Subcutaneous abdominal adipose tissue (tissue), 5 donors: ENCODE results near the gene NR1I2.

Experiments
- H3K27ac ChIP-seq: one replicate; pipeline ENCODE4 v1.7.0; 2013; ENCODE audit warnings: low read depth, mild to moderate bottlenecking, inconsistent platforms, low read length, moderate library complexity
- H3K27me3 ChIP-seq, 5 donors: one replicate each; pipeline ENCODE4 v1.7.0; 2013; ENCODE audit warnings: low read length in 5 of 5, inconsistent platforms in 1 of 5; ENCODE audit not compliant: control insufficient read depth in 5 of 5, insufficient read depth in 4 of 5
- H3K36me3 ChIP-seq, 5 donors: one replicate each; pipeline ENCODE4 v1.7.0; 2013; ENCODE audit warnings: low read length in 5 of 5; ENCODE audit not compliant: control insufficient read depth in 5 of 5, insufficient read depth in 5 of 5
- H3K4me1 ChIP-seq, 5 donors: one replicate each; pipeline ENCODE4 v1.7.0; 2013; ENCODE audit warnings: low read length in 5 of 5, mild to moderate bottlenecking in 3 of 5, moderate library complexity in 1 of 5; ENCODE audit not compliant: control insufficient read depth in 5 of 5, insufficient read depth in 5 of 5
- H3K4me3 ChIP-seq, 5 donors: one replicate each; pipeline ENCODE4 v1.7.0; 2013; ENCODE audit warnings: low read length in 5 of 5, low read depth in 1 of 5
- H3K9ac ChIP-seq, 5 donors: one replicate each; pipeline ENCODE4 v1.7.0; 2013; ENCODE audit warnings: low read length in 5 of 5, mild to moderate bottlenecking in 4 of 5, moderate library complexity in 3 of 5
- H3K9me3 ChIP-seq, 5 donors: one replicate each; pipeline ENCODE4 v1.7.0; 2013; ENCODE audit warnings: low read length in 5 of 5; ENCODE audit not compliant: control insufficient read depth in 5 of 5
- donor health status: healthy.
- donor health status: healthy.
- donor health status: healthy.
- donor health status: healthy.
- donor health status: healthy.

The NR1I2 gene

GRCh38 chr3:119834754-119835370 lies 53.0 kb downstream of the NR1I2 start:
- H3K9me3 ChIP-seq = no peaks in the 10 kb centered on the region
- H3K4me3 ChIP-seq = no peak overlapping the region
- no peak overlapping the region for H3K27ac ChIP-seq
- peaks cover 0 to 5% (median 2%) of the 10 kb centered on the region in 5 donors for H3K36me3 ChIP-seq
- H3K9ac ChIP-seq = no peak overlapping the region
- no peaks in the 10 kb centered on the region for H3K4me1 ChIP-seq
- no peaks in the 10 kb centered on the region for H3K27me3 ChIP-seq

DNA sequence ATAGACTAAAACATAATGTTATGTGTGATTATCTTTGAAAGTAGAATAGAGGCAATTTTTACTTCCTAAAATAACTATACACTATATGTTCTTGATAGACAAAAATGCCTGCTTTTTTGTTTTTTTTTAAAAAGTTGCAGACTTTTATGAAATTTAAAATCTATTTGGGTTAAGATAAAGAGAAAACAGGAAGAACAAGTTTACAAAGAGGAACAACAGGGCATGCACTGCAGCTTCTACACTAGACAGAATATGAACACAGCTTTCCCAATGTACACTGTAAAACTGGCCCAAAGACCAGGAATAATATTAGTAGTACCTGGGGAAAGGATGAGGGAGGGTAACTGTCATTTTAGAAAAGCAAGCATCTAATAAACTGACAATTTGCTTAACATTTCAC lies 53.7 kb downstream of the NR1I2 start:
- Histone ChIP-seq H3K36me3 (peaks cover 0 to 5% (median 2%) of the 10 kb centered on the region in 5 donors), H3K9me3 (no peaks in the 10 kb centered on the region), H3K4me3 (no peak overlapping the region), H3K9ac (no peak overlapping the region), H3K4me1 (no peaks in the 10 kb centered on the region), H3K27me3 (no peaks in the 10 kb centered on the region), H3K27ac (no peak overlapping the region)

- no peak overlapping the region for H3K9ac ChIP-seq
- H3K4me1 ChIP-seq = peaks cover 0 to 3% (median 0%) of the 10 kb centered on the region in 5 donors
- H3K4me3 ChIP-seq = no peak overlapping the region
- H3K9me3 ChIP-seq = no peaks in the 10 kb centered on the region
- no peaks in the 10 kb centered on the region for H3K27me3 ChIP-seq
- H3K36me3 ChIP-seq = peaks cover 0 to 11% (median 2%) of the 10 kb centered on the region in 5 donors
- no peak overlapping the region for H3K27ac ChIP-seq
Measured at GRCh38 chr3:119841808-119842471, 60.0 kb downstream of the NR1I2 start.

DNA sequence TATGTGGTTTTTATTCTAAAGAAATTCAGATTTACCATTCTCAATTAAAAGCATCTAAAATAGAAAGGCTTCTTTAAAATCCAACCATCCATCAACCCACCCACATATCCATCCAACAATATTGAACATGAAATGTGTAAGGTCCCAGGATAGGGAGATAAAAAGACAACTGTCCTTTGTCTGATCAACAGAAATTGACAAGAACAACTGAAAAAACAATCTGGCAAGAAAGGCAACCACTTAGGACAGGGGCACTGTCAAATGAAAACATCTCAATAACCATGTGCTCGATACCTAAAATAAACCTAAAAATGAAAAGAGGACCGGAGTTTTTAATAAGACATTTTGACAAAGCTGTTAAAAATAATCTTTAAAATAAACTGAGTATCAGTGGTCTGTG lies 67.2 kb downstream of the NR1I2 start:
- H3K4me3 ChIP-seq = no peak overlapping the region
- peaks cover 0 to 13% (median 2%) of the 10 kb centered on the region in 5 donors for H3K36me3 ChIP-seq
- no peaks in the 10 kb centered on the region for H3K27me3 ChIP-seq
- H3K9ac ChIP-seq = no peak overlapping the region
- H3K4me1 ChIP-seq = no peaks in the 10 kb centered on the region
- no peaks in the 10 kb centered on the region for H3K9me3 ChIP-seq
- no peak overlapping the region for H3K27ac ChIP-seq

- Histone ChIP-seq H3K4me3 (no peak overlapping the region), H3K9ac (no peak overlapping the region), H3K27ac (no peak overlapping the region), H3K9me3 (peaks cover 0 to 6% (median 0%) of the 10 kb centered on the region in 5 donors), H3K36me3 (peaks cover 6 to 29% (median 9%) of the 10 kb centered on the region in 5 donors), H3K4me1 (no peaks in the 10 kb centered on the region), H3K27me3 (no peaks in the 10 kb centered on the region)
Measured at GRCh38 chr3:119856695-119857094, 74.8 kb downstream of the NR1I2 start.

- Histone ChIP-seq H3K27ac (no peak overlapping the region), H3K27me3 (no peaks in the 10 kb centered on the region), H3K9me3 (peaks cover 0 to 6% (median 0%) of the 10 kb centered on the region in 5 donors)
Measured at GRCh38 chr3:119858957-119859356, 77.1 kb downstream of the NR1I2 start.

GRCh38 chr3:119859728-119860127 lies 77.8 kb downstream of the NR1I2 start:
- H3K36me3 ChIP-seq = peaks cover 17 to 39% (median 21%) of the 10 kb centered on the region in 5 donors
- peaks cover 0 to 6% (median 0%) of the 10 kb centered on the region in 5 donors for H3K9me3 ChIP-seq
- H3K27ac ChIP-seq = no peak overlapping the region
- H3K4me1 ChIP-seq = no peaks in the 10 kb centered on the region
- H3K27me3 ChIP-seq = no peaks in the 10 kb centered on the region
- H3K4me3 ChIP-seq = no peak overlapping the region
- H3K9ac ChIP-seq = no peak overlapping the region

More at GRCh38 chr3:119858957-119859356, 77.1 kb downstream of the NR1I2 start:
- Histone ChIP-seq H3K9ac (no peak overlapping the region), H3K4me3 (no peak overlapping the region), H3K4me1 (no peaks in the 10 kb centered on the region), H3K36me3 (peaks cover 17 to 39% (median 21%) of the 10 kb centered on the region in 5 donors)

GRCh38 chr3:119861681-119862080 lies 79.8 kb downstream of the NR1I2 start:
- H3K4me3 ChIP-seq = no peak overlapping the region
- H3K27me3 ChIP-seq = no peaks in the 10 kb centered on the region
- no peak overlapping the region for H3K27ac ChIP-seq
- peaks cover 0 to 6% (median 0%) of the 10 kb centered on the region in 5 donors for H3K9me3 ChIP-seq
- H3K4me1 ChIP-seq = peaks cover 0 to 4% (median 0%) of the 10 kb centered on the region in 5 donors
- peaks cover 17 to 39% (median 21%) of the 10 kb centered on the region in 5 donors for H3K36me3 ChIP-seq
- H3K9ac ChIP-seq = no peak overlapping the region

DNA sequence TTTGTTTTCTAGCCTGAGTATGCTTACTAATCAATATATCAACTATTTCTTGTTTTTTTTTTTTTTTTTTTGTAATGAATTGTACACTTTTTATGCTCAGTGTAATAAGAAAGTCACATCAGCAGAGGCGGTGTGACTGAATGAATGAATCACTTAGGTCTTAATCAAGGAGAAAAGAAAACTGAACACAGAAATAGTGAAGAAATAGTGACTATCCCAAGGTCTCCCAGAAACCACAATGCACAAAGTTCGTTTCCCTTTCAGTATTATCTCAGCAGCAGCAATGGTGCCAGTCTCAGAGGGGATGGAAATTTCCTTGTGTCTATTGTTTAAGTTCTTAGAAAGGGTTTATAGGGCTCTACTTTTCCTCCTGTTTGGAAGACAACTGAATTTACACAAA lies 80.7 kb downstream of the NR1I2 start:
- peaks cover 0 to 6% (median 0%) of the 10 kb centered on the region in 5 donors for H3K4me1 ChIP-seq
- H3K9me3 ChIP-seq = peaks cover 0 to 6% (median 0%) of the 10 kb centered on the region in 5 donors
- H3K27me3 ChIP-seq = no peaks in the 10 kb centered on the region
- no peak overlapping the region for H3K4me3 ChIP-seq
- no peak overlapping the region for H3K27ac ChIP-seq
- peaks cover 13 to 37% (median 20%) of the 10 kb centered on the region in 5 donors for H3K36me3 ChIP-seq
- H3K9ac ChIP-seq = no peak overlapping the region

- Histone ChIP-seq H3K27me3 (no peaks in the 10 kb centered on the region), H3K27ac (no peak overlapping the region), H3K36me3 (peaks cover 11 to 25% (median 12%) of the 10 kb centered on the region in 5 donors), H3K4me3 (no peak overlapping the region), H3K9me3 (no peaks in the 10 kb centered on the region), H3K9ac (no peak overlapping the region), H3K4me1 (peaks cover 0 to 6% (median 0%) of the 10 kb centered on the region in 5 donors)
Measured at GRCh38 chr3:119864476-119864875, 82.6 kb downstream of the NR1I2 start.
